ENCODE data around the gene PTPN3. TPM values are rescaled to one million over a fixed set of nuclear protein-coding genes. Genes with fewer than 3 reads are reported as not detected.

PTPN3 gene
- polyA plus RNA-seq, 1 experiment: 1.1 TPM

DNA sequence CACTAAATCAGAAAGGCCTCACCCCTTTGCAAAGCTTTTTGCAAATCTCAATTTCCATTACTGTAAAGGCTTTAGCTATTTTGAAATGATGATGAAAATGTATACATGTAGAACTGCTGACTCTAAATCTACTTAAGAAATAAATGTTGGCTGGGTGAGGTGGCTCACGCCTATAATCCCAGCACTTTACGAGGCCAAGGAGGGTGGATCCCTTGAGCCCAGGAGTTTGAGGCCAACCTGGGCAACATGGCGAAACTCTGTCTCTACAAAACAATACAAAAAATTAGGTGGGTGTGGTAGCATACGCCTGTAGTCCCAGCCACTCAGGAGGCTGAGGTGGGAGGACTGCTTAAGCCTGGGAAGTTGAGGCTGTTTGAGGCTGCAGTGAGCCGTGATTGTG, 64.6 kb downstream of the PTPN3 start:
- TF ChIP-seq, protein P1, sequence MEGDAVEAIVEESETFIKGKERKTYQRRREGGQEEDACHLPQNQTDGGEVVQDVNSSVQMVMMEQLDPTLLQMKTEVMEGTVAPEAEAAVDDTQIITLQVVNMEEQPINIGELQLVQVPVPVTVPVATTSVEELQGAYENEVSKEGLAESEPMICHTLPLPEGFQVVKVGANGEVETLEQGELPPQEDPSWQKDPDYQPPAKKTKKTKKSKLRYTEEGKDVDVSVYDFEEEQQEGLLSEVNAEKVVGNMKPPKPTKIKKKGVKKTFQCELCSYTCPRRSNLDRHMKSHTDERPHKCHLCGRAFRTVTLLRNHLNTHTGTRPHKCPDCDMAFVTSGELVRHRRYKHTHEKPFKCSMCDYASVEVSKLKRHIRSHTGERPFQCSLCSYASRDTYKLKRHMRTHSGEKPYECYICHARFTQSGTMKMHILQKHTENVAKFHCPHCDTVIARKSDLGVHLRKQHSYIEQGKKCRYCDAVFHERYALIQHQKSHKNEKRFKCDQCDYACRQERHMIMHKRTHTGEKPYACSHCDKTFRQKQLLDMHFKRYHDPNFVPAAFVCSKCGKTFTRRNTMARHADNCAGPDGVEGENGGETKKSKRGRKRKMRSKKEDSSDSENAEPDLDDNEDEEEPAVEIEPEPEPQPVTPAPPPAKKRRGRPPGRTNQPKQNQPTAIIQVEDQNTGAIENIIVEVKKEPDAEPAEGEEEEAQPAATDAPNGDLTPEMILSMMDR (IDR thresholded peaks at IDR 0.05; ENCODE audit: insufficient read depth, low read depth, low read length): no peak
- Histone ChIP-seq H3K36me3 (ENCODE audit: control insufficient read depth, insufficient read depth, low read length) (no peaks in the 10 kb centered on the region), H3K27me3 (ENCODE audit: control insufficient read depth, insufficient read depth, low read length) (no peaks in the 10 kb centered on the region), H3K4me3 (ENCODE audit: low read depth, low read length) (no peak overlapping the region)
- DNase-seq (ENCODE audit: low read depth): no peak
- ChIA-PET CTCF (no interaction called here), POLR2A (no interaction called here)

DNA sequence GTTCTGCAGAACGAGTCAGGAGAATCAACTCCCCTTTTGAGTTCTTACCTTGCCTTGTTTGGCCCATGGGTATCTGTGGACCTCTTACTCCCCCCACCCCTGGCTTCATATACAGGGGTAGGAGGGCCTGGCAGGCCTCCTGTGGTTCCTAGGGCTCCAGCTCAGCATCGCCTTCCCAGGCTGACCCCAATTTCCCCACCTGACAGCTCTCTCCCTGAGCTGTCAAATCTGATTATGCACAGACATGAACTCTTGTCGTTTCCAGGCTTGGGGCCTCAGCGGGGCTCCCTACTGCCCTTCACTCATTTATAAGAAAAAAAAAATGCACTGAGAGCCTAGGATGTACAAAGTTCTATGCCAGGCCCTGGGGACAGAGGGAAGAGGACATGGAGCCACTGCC, 67.9 kb downstream of the PTPN3 start:
- ChIA-PET CTCF (interaction anchor here (3.3 kb wide), 1 partner anchor 10 kb away, joined by 11 read pairs; no protein-coding TSS in a partner anchor), POLR2A (no interaction called here)
- no peak for DNase-seq (ENCODE audit: low read depth)
- H3K4me3 ChIP-seq (ENCODE audit: low read depth, low read length): no peak overlapping the region
- no peaks in the 10 kb centered on the region for H3K36me3 ChIP-seq (ENCODE audit: control insufficient read depth, insufficient read depth, low read length)
- H3K27me3 ChIP-seq (ENCODE audit: control insufficient read depth, insufficient read depth, low read length): no peaks in the 10 kb centered on the region
- TF ChIP-seq, protein P1 (IDR thresholded peaks at IDR 0.05; ENCODE audit: insufficient read depth, low read depth, low read length): no peak

DNA sequence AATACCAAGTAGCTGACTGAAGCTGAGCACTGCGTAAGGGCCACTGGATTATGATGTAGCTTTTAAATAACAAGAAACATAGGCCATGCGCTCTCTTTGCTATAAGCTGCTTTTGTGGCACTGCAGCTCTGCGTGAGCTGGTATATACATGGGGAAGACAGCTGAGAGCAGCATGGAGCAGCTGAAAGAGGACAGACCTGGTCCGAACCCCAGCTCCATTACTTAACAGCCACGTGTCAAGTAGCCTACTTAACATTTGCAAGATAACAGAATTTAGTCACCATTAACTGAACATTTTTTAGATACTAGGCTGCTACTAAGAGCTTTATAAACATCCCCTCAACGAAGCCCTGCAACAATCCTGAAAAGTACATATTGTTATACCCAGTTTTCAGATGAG, 69.3 kb downstream of the PTPN3 start:
- POLR2A ChIA-PET: no interaction called here
- CTCF ChIA-PET: interaction anchor here (0.7 to 2.7 kb wide), 3 partner anchors 12 to 41 kb away, joined by 3 to 20 read pairs (median 3); no protein-coding TSS in a partner anchor
- Histone ChIP-seq H3K36me3 (ENCODE audit: control insufficient read depth, insufficient read depth, low read length) (no peaks in the 10 kb centered on the region), H3K4me3 (ENCODE audit: low read depth, low read length) (no peak overlapping the region), H3K27me3 (ENCODE audit: control insufficient read depth, insufficient read depth, low read length) (no peaks in the 10 kb centered on the region)
- DNase-seq (ENCODE audit: low read depth): no peak
- TF ChIP-seq, protein P1 (IDR thresholded peaks at IDR 0.05; ENCODE audit: insufficient read depth, low read depth, low read length): no peak

DNA sequence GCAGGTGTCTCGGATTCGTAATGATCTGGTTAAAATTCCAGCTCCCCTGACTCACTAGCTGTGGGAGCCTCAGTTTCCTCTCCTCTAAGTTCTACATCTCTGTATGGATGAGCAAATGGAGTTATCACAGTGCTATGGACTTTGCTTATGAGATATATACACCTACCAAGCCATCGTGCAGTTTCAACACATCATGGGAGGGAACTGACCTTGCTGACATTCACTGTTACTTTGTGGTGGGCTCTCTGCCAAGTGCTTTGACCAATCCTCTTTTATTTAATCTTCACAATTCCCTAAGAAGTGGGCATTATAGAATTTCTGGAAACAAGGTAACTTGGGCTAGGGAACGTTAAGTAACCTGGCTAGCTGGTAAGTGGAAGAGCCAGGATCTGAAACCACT, 70.2 kb downstream of the PTPN3 start:
- ChIA-PET POLR2A (no interaction called here), CTCF (interaction anchor here (1.1 to 2.7 kb wide), 3 partner anchors 13 to 16 kb away, joined by 3 to 20 read pairs (median 4); no protein-coding TSS in a partner anchor)
- Histone ChIP-seq H3K27me3 (ENCODE audit: control insufficient read depth, insufficient read depth, low read length) (no peaks in the 10 kb centered on the region), H3K36me3 (ENCODE audit: control insufficient read depth, insufficient read depth, low read length) (no peaks in the 10 kb centered on the region), H3K4me3 (ENCODE audit: low read depth, low read length) (no peak overlapping the region)
- no peak for DNase-seq (ENCODE audit: low read depth)
- TF ChIP-seq, protein P1 (IDR thresholded peaks at IDR 0.05; ENCODE audit: insufficient read depth, low read depth, low read length): no peak

DNA sequence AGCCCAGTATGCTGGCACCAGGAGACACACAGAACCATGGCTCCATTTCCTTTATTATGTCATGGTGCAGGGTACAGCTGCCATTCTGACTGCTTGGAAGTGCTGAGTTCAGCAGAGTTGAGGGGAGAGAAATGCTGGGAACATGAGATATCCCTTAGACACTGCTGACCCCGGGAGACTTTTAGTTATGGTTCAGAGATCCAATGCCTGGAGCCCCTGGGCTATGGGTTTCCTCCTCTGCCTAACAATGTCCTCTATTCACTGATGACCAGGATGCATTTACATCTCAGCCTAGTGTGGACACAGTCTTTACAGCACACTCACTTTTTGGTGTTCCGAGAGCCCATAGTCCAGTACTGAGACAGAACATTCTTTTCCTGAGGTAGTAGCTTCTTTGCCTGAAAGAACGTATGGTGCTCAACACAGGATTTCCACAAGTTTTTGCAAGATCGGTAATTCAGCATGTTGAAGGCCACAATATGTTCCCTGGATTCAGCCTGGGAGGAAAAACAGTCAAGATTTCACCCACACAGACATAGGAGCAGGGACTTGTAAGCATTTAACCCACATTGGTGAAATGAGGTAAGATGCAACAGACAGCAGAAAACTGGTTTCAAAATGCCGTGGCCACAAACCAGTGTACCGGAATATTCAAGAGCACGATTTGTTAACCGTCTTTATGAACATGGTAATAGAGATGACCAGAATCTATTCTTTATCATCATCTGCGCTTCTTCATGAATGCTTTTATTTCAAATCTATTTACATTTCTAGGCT, 71.3 kb downstream of the PTPN3 start:
- Histone ChIP-seq H3K4me3 (ENCODE audit: low read depth, low read length) (no peak overlapping the region), H3K27me3 (ENCODE audit: control insufficient read depth, insufficient read depth, low read length) (no peaks in the 10 kb centered on the region), H3K36me3 (ENCODE audit: control insufficient read depth, insufficient read depth, low read length) (no peaks in the 10 kb centered on the region)
- ChIA-PET CTCF (interaction anchor here (0.5 to 2.7 kb wide), 3 partner anchors 13 to 344 kb away, joined by 3 to 20 read pairs (median 4); no protein-coding TSS in a partner anchor), POLR2A (no interaction called here)
- no peak for DNase-seq (ENCODE audit: low read depth)
- TF ChIP-seq, protein P1 (IDR thresholded peaks at IDR 0.05; ENCODE audit: insufficient read depth, low read depth, low read length): no peak
